Measurements from ENCODE around the gene LRMDA. TPM values are rescaled to one million over a fixed set of nuclear protein-coding genes. Genes with fewer than 3 reads are reported as not detected.

The LRMDA gene
- total RNA-seq, 1 experiment from 2014 or later: not detected

- no peak for DNase-seq (ENCODE audit: low spot score)
- Histone ChIP-seq H3K27ac (ENCODE audit: low read depth, low read length, poor library complexity, severe bottlenecking) (no peak overlapping the region), H3K36me3 (ENCODE audit: insufficient read depth, low read length, poor library complexity, severe bottlenecking) (no peaks in the 10 kb centered on the region), H3K27me3 (replicated peaks; ENCODE audit: insufficient read depth, low read depth, low read length, poor library complexity) (no peaks in the 10 kb centered on the region), H3K4me3 (ENCODE audit: low read depth, low read length, poor library complexity, severe bottlenecking) (no peak overlapping the region), H3K9me3 (ENCODE audit: low read depth, low read length, poor library complexity, severe bottlenecking) (no peaks in the 10 kb centered on the region), H3K4me1 (ENCODE audit: insufficient read depth, low read length, poor library complexity, severe bottlenecking) (no peaks in the 10 kb centered on the region)
- no peak for TF ChIP-seq EZH2 (IDR thresholded peaks at IDR 0.05; ENCODE audit: borderline replicate concordance, low read depth, low read length, poor library complexity, severe bottlenecking)
- TF ChIP-seq CTCF (conservative IDR thresholded peaks at IDR 0.05; ENCODE audit: low read depth, low read length): no peak
- no TSS peak for BruUV-seq (replicated peaks)
- POLR2A ChIA-PET (ENCODE audit: low non-redundant PET): no interaction called here
- intact Hi-C loops (cut with micrococcal nuclease; ENCODE audit: unreplicated experiment): no loop called here
- CTCF ChIA-PET: no interaction called here
Observed at GRCh38 chr10:76091926-76092325, 660.5 kb downstream of the LRMDA start.

DNA sequence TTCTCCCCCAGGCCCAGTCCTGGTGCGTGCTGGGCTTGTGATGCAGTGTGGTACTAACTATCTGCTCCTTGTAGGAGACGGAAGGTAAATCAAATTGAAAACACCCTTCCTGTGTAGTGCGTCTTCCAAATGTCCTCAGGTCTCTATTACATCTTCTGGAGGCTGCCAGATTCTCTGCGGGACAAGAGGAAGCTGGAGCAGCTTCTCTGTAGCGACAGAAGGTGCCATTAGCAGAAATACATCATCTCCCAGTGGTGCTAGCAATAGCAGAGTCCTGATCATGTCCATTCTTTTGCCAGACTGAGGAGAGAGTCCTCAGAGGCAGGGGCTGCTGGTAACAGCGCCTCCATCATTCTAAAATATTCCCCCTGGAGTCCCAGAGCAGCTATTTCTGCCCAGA lies 675.2 kb downstream of the LRMDA start:
- no peak overlapping the region for H3K4me3 ChIP-seq (ENCODE audit: low read depth, low read length, poor library complexity, severe bottlenecking)
- no peak for DNase-seq (ENCODE audit: low spot score)
- no peaks in the 10 kb centered on the region for H3K27me3 ChIP-seq (replicated peaks; ENCODE audit: insufficient read depth, low read depth, low read length, poor library complexity)
- no peaks in the 10 kb centered on the region for H3K9me3 ChIP-seq (ENCODE audit: low read depth, low read length, poor library complexity, severe bottlenecking)
- no peak for TF ChIP-seq EZH2 (IDR thresholded peaks at IDR 0.05; ENCODE audit: borderline replicate concordance, low read depth, low read length, poor library complexity, severe bottlenecking)
- intact Hi-C loops (cut with micrococcal nuclease; ENCODE audit: unreplicated experiment): no loop called here
- H3K27ac ChIP-seq (ENCODE audit: low read depth, low read length, poor library complexity, severe bottlenecking): no peak overlapping the region
- H3K36me3 ChIP-seq (ENCODE audit: insufficient read depth, low read length, poor library complexity, severe bottlenecking): no peaks in the 10 kb centered on the region
- CTCF ChIA-PET: no interaction called here
- H3K4me1 ChIP-seq (ENCODE audit: insufficient read depth, low read length, poor library complexity, severe bottlenecking): no peaks in the 10 kb centered on the region
- BruUV-seq (replicated peaks): no TSS peak
- POLR2A ChIA-PET (ENCODE audit: low non-redundant PET): no interaction called here

GRCh38 chr10:76108563-76109359 lies 677.3 kb downstream of the LRMDA start:
- BruUV-seq (replicated peaks): no TSS peak
- POLR2A ChIA-PET (ENCODE audit: low non-redundant PET): no interaction called here
- no peaks in the 10 kb centered on the region for H3K27me3 ChIP-seq (replicated peaks; ENCODE audit: insufficient read depth, low read depth, low read length, poor library complexity)
- H3K36me3 ChIP-seq (ENCODE audit: insufficient read depth, low read length, poor library complexity, severe bottlenecking): no peaks in the 10 kb centered on the region
- TF ChIP-seq EZH2 (IDR thresholded peaks at IDR 0.05; ENCODE audit: borderline replicate concordance, low read depth, low read length, poor library complexity, severe bottlenecking) (no peak), CTCF (conservative IDR thresholded peaks at IDR 0.05; ENCODE audit: low read depth, low read length) (no peak)
- CTCF ChIA-PET: no interaction called here
- no peak overlapping the region for H3K4me3 ChIP-seq (ENCODE audit: low read depth, low read length, poor library complexity, severe bottlenecking)
- H3K9me3 ChIP-seq (ENCODE audit: low read depth, low read length, poor library complexity, severe bottlenecking): no peaks in the 10 kb centered on the region
- H3K27ac ChIP-seq (ENCODE audit: low read depth, low read length, poor library complexity, severe bottlenecking): no peak overlapping the region
- H3K4me1 ChIP-seq (ENCODE audit: insufficient read depth, low read length, poor library complexity, severe bottlenecking): no peaks in the 10 kb centered on the region
- intact Hi-C loops (cut with micrococcal nuclease; ENCODE audit: unreplicated experiment): no loop called here
- no peak for DNase-seq (ENCODE audit: low spot score)

GRCh38 chr10:76111404-76111803 lies 680.0 kb downstream of the LRMDA start:
- Histone ChIP-seq H3K27me3 (replicated peaks; ENCODE audit: insufficient read depth, low read depth, low read length, poor library complexity) (no peaks in the 10 kb centered on the region), H3K4me1 (ENCODE audit: insufficient read depth, low read length, poor library complexity, severe bottlenecking) (no peaks in the 10 kb centered on the region), H3K27ac (ENCODE audit: low read depth, low read length, poor library complexity, severe bottlenecking) (no peak overlapping the region), H3K9me3 (ENCODE audit: low read depth, low read length, poor library complexity, severe bottlenecking) (no peaks in the 10 kb centered on the region), H3K36me3 (ENCODE audit: insufficient read depth, low read length, poor library complexity, severe bottlenecking) (no peaks in the 10 kb centered on the region), H3K4me3 (ENCODE audit: low read depth, low read length, poor library complexity, severe bottlenecking) (no peak overlapping the region)
- POLR2A ChIA-PET (ENCODE audit: low non-redundant PET): no interaction called here
- TF ChIP-seq CTCF (conservative IDR thresholded peaks at IDR 0.05; ENCODE audit: low read depth, low read length) (no peak), EZH2 (IDR thresholded peaks at IDR 0.05; ENCODE audit: borderline replicate concordance, low read depth, low read length, poor library complexity, severe bottlenecking) (no peak)
- no peak for DNase-seq (ENCODE audit: low spot score)
- no TSS peak for BruUV-seq (replicated peaks)
- intact Hi-C loops (cut with micrococcal nuclease; ENCODE audit: unreplicated experiment): no loop called here
- CTCF ChIA-PET: no interaction called here
